Thyroid gland (tissue), 4 donors: ENCODE data around the gene NDUFS7.

Source experiments
- CTCF ChIP-seq, 6 experiments: fragments of 200-600 bp in 3 of 6; fragments of 450-650 bp in 3 of 6; sonication (generic) in 3 of 6; IDR thresholded peaks; one replicate each; pipeline ENCODE4 v1.5.1; 2016 to 2019; ENCODE audit warnings: antibody characterized with exemption in 6 of 6, mild to moderate bottlenecking in 2 of 6, inconsistent platforms in 1 of 6, moderate library complexity in 1 of 6
- POLR2A ChIP-seq, 2 donors: fragments of 450-650 bp; IDR thresholded peaks; one replicate each; pipeline ENCODE4 v1.6.1; 2017; ENCODE audit warnings: antibody characterized with exemption in 2 of 2, mild to moderate bottlenecking in 2 of 2, moderate library complexity in 1 of 2

DNA sequence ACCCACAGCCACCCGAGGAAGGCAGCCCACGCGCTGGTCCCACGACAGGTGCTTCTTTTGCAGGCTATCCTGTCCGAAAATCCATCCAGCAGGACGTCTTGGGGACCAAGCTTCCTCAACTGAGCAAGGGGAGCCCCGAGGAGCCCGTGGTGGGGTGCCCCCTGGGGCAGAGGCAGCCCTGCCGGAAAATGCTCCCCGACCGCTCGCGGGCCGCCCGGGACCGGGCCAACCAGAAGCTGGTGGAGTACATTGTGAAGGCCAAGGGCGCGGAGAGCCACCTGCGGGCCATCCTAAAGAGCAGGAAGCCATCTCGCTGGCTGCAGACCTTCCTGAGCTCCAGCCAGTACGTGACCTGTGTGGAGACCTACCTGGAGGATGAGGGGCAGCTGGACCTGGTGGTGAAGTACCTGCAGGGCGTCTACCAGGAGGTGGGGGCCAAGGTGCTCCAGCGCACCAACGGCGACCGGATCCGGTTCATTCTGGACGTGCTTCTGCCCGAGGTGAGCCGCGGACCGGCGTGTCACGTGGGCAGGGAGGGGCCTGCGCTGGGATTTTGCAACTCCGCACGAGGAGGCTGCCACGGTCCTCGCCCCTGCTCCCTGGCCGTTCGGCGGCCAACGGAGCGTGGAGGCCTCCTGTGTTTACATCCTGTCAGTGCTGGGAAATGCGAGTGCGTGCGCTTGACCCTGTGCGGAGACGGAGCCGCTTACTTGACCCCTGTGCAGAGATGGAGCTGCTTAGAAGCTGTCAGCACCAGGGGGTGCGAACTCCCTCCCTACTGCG is 12.9 kb upstream of the NDUFS7 start:
- TF ChIP-seq CTCF (IDR thresholded peaks at IDR 0.05) (no peak), POLR2A (IDR thresholded peaks at IDR 0.05) (no peak)
